GM23338 (cell line): ENCODE data around the gene POC1B. TPM values are rescaled to one million over a fixed set of nuclear protein-coding genes. Genes with fewer than 3 reads are reported as not detected.

ENCODE experiments used
- ATAC-seq: fragments of 200-7000 bp; cut with Tn5 transposase; 3 replicates; pipeline ENCODE4 v1.9.1; 2020
- DNase-seq: peaks from one replicate; pipeline ENCODE4 v3.0.0-alpha.2; 2015; ENCODE audit warnings: low spot score
- H2AFZ ChIP-seq: fragments of 200-600 bp; sonication (generic); 2 replicates; pipeline ENCODE4 v1.8.0; 2016; ENCODE audit warnings: antibody characterized with exemption, mild to moderate bottlenecking, moderate library complexity
- H3F3A ChIP-seq: fragments of 200-600 bp; sonication (generic); replicated peaks from 2 replicates; pipeline ENCODE4 v1.8.0; 2017; ENCODE audit warnings: antibody characterized with exemption, mixed run types, low read depth
- H3K27ac ChIP-seq: fragments of 200-600 bp; sonication (generic); 2 replicates; pipeline ENCODE4 v1.6.1; 2016; ENCODE audit warnings: low read depth
- H3K27me3 ChIP-seq: fragments of 200-600 bp; sonication (generic); 2 replicates; pipeline ENCODE4 v1.8.0; 2016; ENCODE audit warnings: mild to moderate bottlenecking, mixed run types, moderate library complexity; ENCODE audit not compliant: insufficient read depth
- H3K36me3 ChIP-seq: fragments of 200-600 bp; sonication (generic); 2 replicates; pipeline ENCODE4 v1.8.0; 2016; ENCODE audit warnings: mild to moderate bottlenecking; ENCODE audit not compliant: insufficient read depth
- H3K4me1 ChIP-seq: fragments of 200-600 bp; sonication (generic); 2 replicates; pipeline ENCODE4 v1.8.0; 2016; ENCODE audit warnings: mild to moderate bottlenecking, moderate library complexity; ENCODE audit not compliant: insufficient read depth
- H3K4me2 ChIP-seq: fragments of 200-600 bp; sonication (generic); 2 replicates; pipeline ENCODE4 v1.7.1; 2017; ENCODE audit warnings: mixed run types
- H3K4me3 ChIP-seq: fragments of 200-600 bp; sonication (generic); 2 replicates; pipeline ENCODE4 v1.6.1; 2016; ENCODE audit warnings: mixed run types
- H3K79me2 ChIP-seq: fragments of 200-600 bp; sonication (generic); replicated peaks from 2 replicates; pipeline ENCODE4 v1.8.0; 2017; ENCODE audit warnings: mild to moderate bottlenecking; ENCODE audit not compliant: insufficient read depth
- H3K9me2 ChIP-seq: fragments of 200-600 bp; sonication (generic); 2 replicates; pipeline ENCODE4 v1.8.0; 2017; ENCODE audit not compliant: insufficient read depth
- H4K20me1 ChIP-seq: fragments of 200-600 bp; sonication (generic); replicated peaks from 2 replicates; pipeline ENCODE4 v1.8.0; 2017; ENCODE audit warnings: mild to moderate bottlenecking; ENCODE audit not compliant: insufficient read depth
- H3K27ac Mint-ChIP-seq: 2 replicates; pipeline ENCODE4 v1.8.0; 2020; ENCODE audit warnings: inconsistent platforms, mild to moderate bottlenecking, moderate library complexity, mixed read lengths
- H3K27me3 Mint-ChIP-seq: 3 replicates; pipeline ENCODE4 v1.8.0; 2022; ENCODE audit warnings: low read depth, mild to moderate bottlenecking, moderate library complexity, mixed read lengths, inconsistent platforms; ENCODE audit not compliant: insufficient read depth, poor library complexity
- H3K36me3 Mint-ChIP-seq: 3 replicates; pipeline ENCODE4 v1.8.0; 2021; ENCODE audit warnings: low read depth, mild to moderate bottlenecking, inconsistent platforms, moderate library complexity, mixed read lengths
- H3K4me1 Mint-ChIP-seq: 3 replicates; pipeline ENCODE4 v1.8.0; 2020; ENCODE audit warnings: mild to moderate bottlenecking, inconsistent platforms, mixed read lengths
- H3K4me3 Mint-ChIP-seq: 3 replicates; pipeline ENCODE4 v1.8.0; 2021; ENCODE audit warnings: moderate library complexity, mild to moderate bottlenecking, inconsistent platforms, mixed read lengths
- H3K9me3 Mint-ChIP-seq: 3 replicates; pipeline ENCODE4 v1.8.0; 2020; ENCODE audit warnings: moderate library complexity, mild to moderate bottlenecking, inconsistent platforms, mixed read lengths
- CTCF ChIP-seq, 2 experiments: fragments of 200-600 bp in 1 of 2; sonication (generic) in 1 of 2; conservative IDR thresholded peaks; 2 replicates each; pipeline versions ENCODE4 v1.5.1 to v1.6.1; 2016 to 2017; ENCODE audit warnings: antibody characterized with exemption in 2 of 2, low read depth in 2 of 2, mild to moderate bottlenecking in 2 of 2, moderate library complexity in 1 of 2
- ETS1 ChIP-seq: IDR thresholded peaks from 2 replicates; pipeline ENCODE4 v1.6.1; 2016; ENCODE audit warnings: antibody characterized with exemption
- EZH2 ChIP-seq: fragments of 200-600 bp; sonication (generic); IDR thresholded peaks from one replicate; pipeline ENCODE4 v1.8.0; 2017; ENCODE audit warnings: antibody characterized with exemption, mild to moderate bottlenecking, low read depth; ENCODE audit not compliant: unreplicated experiment
- EZH2phosphoT487 ChIP-seq: fragments of 200-600 bp; sonication (generic); IDR thresholded peaks from one replicate; pipeline ENCODE4 v1.8.1; 2018; ENCODE audit warnings: antibody characterized with exemption; ENCODE audit not compliant: unreplicated experiment
- JUNB ChIP-seq: IDR thresholded peaks from one replicate; pipeline ENCODE4 v1.6.1; 2016; ENCODE audit warnings: antibody characterized with exemption; ENCODE audit not compliant: unreplicated experiment
- NANOG ChIP-seq: IDR thresholded peaks from 2 replicates; pipeline ENCODE4 v1.6.1; 2016; ENCODE audit warnings: antibody characterized with exemption, borderline replicate concordance
- POLR2AphosphoS5 ChIP-seq: IDR thresholded peaks from 2 replicates; pipeline ENCODE4 v1.6.1; 2016; ENCODE audit warnings: antibody characterized with exemption, low read depth
- REST ChIP-seq: IDR thresholded peaks from one replicate; pipeline ENCODE4 v1.6.1; 2018; ENCODE audit warnings: antibody characterized with exemption; ENCODE audit not compliant: unreplicated experiment
- STAT1 ChIP-seq: IDR thresholded peaks from one replicate; pipeline ENCODE4 v1.6.1; 2016; ENCODE audit warnings: antibody characterized with exemption; ENCODE audit not compliant: unreplicated experiment
- ZNF114 ChIP-seq: fragments of 250-450 bp; sonication (Bioruptor Pico); IDR thresholded peaks from 2 replicates; pipeline ENCODE4 v1.5.0; 2020; ENCODE audit warnings: mild to moderate bottlenecking, moderate library complexity
- ZNF331 ChIP-seq: fragments of 250-450 bp; sonication (Bioruptor Pico); IDR thresholded peaks from 2 replicates; pipeline ENCODE4 v1.5.0; 2020; ENCODE audit warnings: low read depth, mild to moderate bottlenecking, moderate library complexity
- ZNF462 ChIP-seq: fragments of 250-450 bp; sonication (Bioruptor Pico); IDR thresholded peaks from 2 replicates; pipeline ENCODE4 v1.5.0; 2020; ENCODE audit warnings: mild to moderate bottlenecking, moderate library complexity
- polyA plus RNA-seq: library from polyadenylated mRNA; unstranded; fragments of >200 nt; fragmentation: Nextera tagmentation; extraction: Ambion mirVana; gene quantifications from 2 replicates; pipeline ENCODE4 v1.2.1, GENCODE V29; 2016
- total RNA-seq: library from RNA; depleted of rRNA; stranded (reverse); fragments of >200 nt; shearing (Covaris generic); gene quantifications from 2 replicates; pipeline ENCODE4 v1.2.3, GENCODE V29; 2014

POC1B gene
- total and polyA plus RNA-seq, 2 experiments from 2014 or later: 11.8 to 17.5 TPM

- H3K27ac Mint-ChIP-seq: no peak overlapping the region
- no peak for ATAC-seq
- H2AFZ ChIP-seq: no peak overlapping the region
- 0 out of 2 replicates have a peak, but pooled peaks cover 9% of the 10 kb centered on the region for H3K9me2 ChIP-seq
- H3K27me3 Mint-ChIP-seq: peaks cover 2% of the 10 kb centered on the region
- H3K4me3 ChIP-seq: no peak overlapping the region
- no peaks in the 10 kb centered on the region for H3K79me2 ChIP-seq
- H3K36me3 ChIP-seq: no peaks in the 10 kb centered on the region
- no peak overlapping the region for H3K27ac ChIP-seq
- peaks cover 17% of the 10 kb centered on the region for H3K4me1 ChIP-seq
- no peak for TF ChIP-seq ZNF462 (CRISPR knock-in tag)
- TF ChIP-seq EZH2: no peak
- TF ChIP-seq NANOG: no peak
- TF ChIP-seq EZH2phosphoT487: no peak
- no peak for TF ChIP-seq CTCF (conservative IDR thresholded peaks at IDR 0.05; ENCODE audit: low read depth in 2 of 2)
- TF ChIP-seq POLR2AphosphoS5: no peak
- TF ChIP-seq STAT1: no peak
- TF ChIP-seq ETS1: no peak
- TF ChIP-seq ZNF114 (CRISPR knock-in tag): no peak
- TF ChIP-seq REST: no peak
- TF ChIP-seq ZNF331: no peak
- no peak for TF ChIP-seq JUNB
- no peak overlapping the region for H3K4me2 ChIP-seq
- H3K4me1 Mint-ChIP-seq: peaks cover 26% of the 10 kb centered on the region
- no peak overlapping the region for H3K4me3 Mint-ChIP-seq
- H3K9me3 Mint-ChIP-seq: no peaks in the 10 kb centered on the region
- H3K36me3 Mint-ChIP-seq: peaks cover 3% of the 10 kb centered on the region; the same call in 1 of the 3 replicates
- H3K27me3 ChIP-seq: no peaks in the 10 kb centered on the region
- no peaks in the 10 kb centered on the region for H4K20me1 ChIP-seq
- no peak for DNase-seq
- H3F3A ChIP-seq: no peaks in the 10 kb centered on the region
Observed at GRCh38 chr12:89379148-89379838, 146.6 kb downstream of the POC1B start.
